OCI-M1 (cell line): ENCODE measurements around the gene LUC7L2.
"Not testable (repeated sequence)": the region's sequence is repeated elsewhere in the genome, so short reads cannot be mapped to it uniquely, and the experiment has no call there.

Source experiments
- DNase-seq: peaks from one replicate; lab custom pipeline; 2025; lab: John Stamatoyannopoulos, UW

Gene LUC7L2

GRCh38 chr7:139396323-139396951 is 36.7 kb downstream of the LUC7L2 start:
- no peak for DNase-seq

GRCh38 chr7:139397192-139397591 is 37.5 kb downstream of the LUC7L2 start:
- no peak for DNase-seq

GRCh38 chr7:139403601-139404000 is 43.9 kb downstream of the LUC7L2 start:
- DNase-seq: no peak

GRCh38 chr7:139407555-139407954 is 47.9 kb downstream of the LUC7L2 start:
- no peak for DNase-seq

- DNase-seq: not testable (repeated sequence)
Observed at GRCh38 chr7:139414743-139415402, 55.2 kb downstream of the LUC7L2 start.

- DNase-seq: no peak
Observed at GRCh38 chr7:139416405-139416804, 56.7 kb downstream of the LUC7L2 start.

- no peak for DNase-seq
Observed at GRCh38 chr7:139417478-139417877, 57.8 kb downstream of the LUC7L2 start.

- no peak for DNase-seq
Observed at GRCh38 chr7:139421123-139421522, 61.4 kb downstream of the LUC7L2 start.

- no peak for DNase-seq
Observed at GRCh38 chr7:139422126-139422525, 62.4 kb downstream of the LUC7L2 start.

GRCh38 chr7:139423091-139423490 is 63.4 kb downstream of the LUC7L2 start:
- no peak for DNase-seq

- no peak for DNase-seq
Observed at GRCh38 chr7:139424004-139424403, 64.3 kb downstream of the LUC7L2 start.

- not testable (repeated sequence) for DNase-seq
Observed at GRCh38 chr7:139425701-139426100, 66.0 kb downstream of the LUC7L2 start.

- DNase-seq: no peak
Observed at GRCh38 chr7:139426258-139427028, 66.7 kb downstream of the LUC7L2 start.

GRCh38 chr7:139427029-139427420 is 67.3 kb downstream of the LUC7L2 start:
- DNase-seq: no peak

GRCh38 chr7:139427788-139428187 is 68.1 kb downstream of the LUC7L2 start:
- no peak for DNase-seq

- not testable (repeated sequence) for DNase-seq
Observed at GRCh38 chr7:139429735-139430134, 70.0 kb downstream of the LUC7L2 start.

GRCh38 chr7:139430443-139430842 is 70.7 kb downstream of the LUC7L2 start:
- no peak for DNase-seq

GRCh38 chr7:139431010-139431409 is 71.3 kb downstream of the LUC7L2 start:
- no peak for DNase-seq

- DNase-seq: no peak
Observed at GRCh38 chr7:139431459-139431858, 71.8 kb downstream of the LUC7L2 start.

- DNase-seq: no peak
Observed at GRCh38 chr7:139436806-139437205, 77.1 kb downstream of the LUC7L2 start.

- no peak for DNase-seq
Observed at GRCh38 chr7:139439375-139439774, 79.7 kb downstream of the LUC7L2 start.

GRCh38 chr7:139441961-139442360 is 82.3 kb downstream of the LUC7L2 start:
- no peak for DNase-seq
